Keratinocyte (primary cell): ENCODE data around the gene SELENOW. TPM values are rescaled to one million over a fixed set of nuclear protein-coding genes. Genes with fewer than 3 reads are reported as not detected.

Source experiments
- DNase-seq: peaks from one replicate; pipeline ENCODE4 v3.0.0-alpha.2; 2011; ENCODE audit warnings: low read depth, missing footprints, low spot score
- FAIRE-seq: peaks from 2 replicates; lab custom pipeline; 2011; peaks lifted over from hg19 to GRCh38; lab: Jason Lieb, UNC
- H2AFZ ChIP-seq: 2 replicates; pipeline ENCODE4 v1.6.0; 2012; ENCODE audit warnings: low read length, control low read depth, inconsistent platforms; ENCODE audit not compliant: control insufficient read depth
- H3K27ac ChIP-seq: 2 replicates; pipeline ENCODE4 v1.5.1; 2011; ENCODE audit warnings: low read length; ENCODE audit not compliant: control insufficient read depth, insufficient read depth
- H3K27me3 ChIP-seq: 3 replicates; pipeline ENCODE4 v1.6.0; 2011; ENCODE audit warnings: low read length; ENCODE audit not compliant: control insufficient read depth, insufficient read depth; ENCODE audit errors: extremely low read depth
- H3K36me3 ChIP-seq, 2 experiments: 2 replicates in 1 of 2; 3 replicates in 1 of 2; pipeline ENCODE4 v1.5.1; 2011; ENCODE audit warnings: low read length in 2 of 2, mild to moderate bottlenecking in 1 of 2; ENCODE audit not compliant: control insufficient read depth in 2 of 2, insufficient read depth in 2 of 2; ENCODE audit errors: extremely low read depth in 1 of 2
- H3K4me1 ChIP-seq: 3 replicates; pipeline ENCODE4 v1.5.1; 2011; ENCODE audit warnings: low read length; ENCODE audit not compliant: control insufficient read depth, insufficient read depth; ENCODE audit errors: extremely low read depth
- H3K4me2 ChIP-seq: 3 replicates; pipeline ENCODE4 v1.6.0; 2011; ENCODE audit warnings: low read depth, low read length; ENCODE audit not compliant: control insufficient read depth, insufficient read depth; ENCODE audit errors: extremely low read depth
- H3K4me3 ChIP-seq, 3 experiments: fragments of 200-600 bp in 1 of 3; sonication (generic) in 1 of 3; 2 replicates in 2 of 3; 3 replicates in 1 of 3; pipeline ENCODE4 v1.5.1; 2011 to 2016; ENCODE audit warnings: low read length in 3 of 3, mild to moderate bottlenecking in 3 of 3, control low read depth in 2 of 3, inconsistent platforms in 1 of 3, low read depth in 1 of 3, mixed read lengths in 1 of 3, mixed run types in 1 of 3, moderate library complexity in 1 of 3; ENCODE audit not compliant: control insufficient read depth in 2 of 3, insufficient read depth in 2 of 3; ENCODE audit errors: extremely low read depth in 1 of 3
- H3K79me2 ChIP-seq: 2 replicates; pipeline ENCODE4 v1.6.0; 2012; ENCODE audit warnings: low read length; ENCODE audit not compliant: control insufficient read depth, insufficient read depth
- H3K9ac ChIP-seq: 3 replicates; pipeline ENCODE4 v1.6.0; 2011; ENCODE audit warnings: low read length; ENCODE audit not compliant: control insufficient read depth, insufficient read depth; ENCODE audit errors: extremely low read depth
- H3K9me1 ChIP-seq: 3 replicates; pipeline ENCODE4 v1.6.0; 2011; ENCODE audit warnings: low read length; ENCODE audit not compliant: control insufficient read depth, insufficient read depth; ENCODE audit errors: extremely low read depth
- H3K9me3 ChIP-seq: 2 replicates; pipeline ENCODE4 v1.5.1; 2012; ENCODE audit warnings: low read depth, low read length; ENCODE audit not compliant: control insufficient read depth
- H4K20me1 ChIP-seq: 3 replicates; pipeline ENCODE4 v1.6.0; 2011; ENCODE audit warnings: low read length; ENCODE audit not compliant: control insufficient read depth, insufficient read depth; ENCODE audit errors: extremely low read depth
- CTCF ChIP-seq, 3 experiments: IDR thresholded peaks in 1 of 3; conservative IDR thresholded peaks in 1 of 3; optimal IDR thresholded peaks in 1 of 3; 2 replicates in 2 of 3; 3 replicates in 1 of 3; pipeline versions ENCODE3 to v1.5.1; 2011; ENCODE audit warnings: low read length in 3 of 3, mild to moderate bottlenecking in 3 of 3, moderate library complexity in 2 of 3, control low read depth in 1 of 3, inconsistent platforms in 1 of 3; ENCODE audit not compliant: insufficient read depth in 2 of 3; ENCODE audit errors: extremely low read depth in 1 of 3
- EZH2 ChIP-seq: IDR thresholded peaks from one replicate; pipeline ENCODE4 v1.6.1; 2012; ENCODE audit warnings: inconsistent platforms, mild to moderate bottlenecking, low read length, moderate library complexity
- dilution Hi-C: fragments of 300-500 bp; cut with MboI; formaldehyde crosslinking; loops from one replicate; pipeline ENCODE4 v1.7.0; 2020; ENCODE audit warnings: low sequenced_read_pairs; ENCODE audit not compliant: extremely low pct_ligation_motif_present
- polyA plus RNA-seq, 5 experiments: library from polyadenylated mRNA; depleted of rRNA in 3 of 5; stranded (reverse) in 3 of 5; stranded (forward) in 1 of 5; unstranded in 1 of 5; fragments of >200 nt; gene quantifications; 1 replicate in 1 of 5; 2 replicates in 3 of 5; 3 replicates in 1 of 5; pipeline versions ENCODE4 v1.2.1 to v1.2.3, GENCODE V29; 2011 to 2012; ENCODE audit warnings: missing spikeins in 2 of 5, low read depth in 1 of 5, low replicate concordance in 1 of 5

The SELENOW gene
- polyA plus RNA-seq, 1 donor (not counting 4 experiments of a cell fraction or from before 2014, with no cell fraction given): 509 TPM

GRCh38 chr19:47757617-47758442 lies 20.7 kb upstream of the SELENOW start:
- Histone ChIP-seq H3K4me3 (no peak overlapping the region), H3K79me2 (no peaks in the 10 kb centered on the region), H3K9me1 (no peaks in the 10 kb centered on the region), H3K27me3 (no peaks in the 10 kb centered on the region), H2AFZ (no peak overlapping the region), H3K9ac (no peak overlapping the region), H3K27ac (no peak overlapping the region), H3K4me1 (no peaks in the 10 kb centered on the region), H4K20me1 (no peaks in the 10 kb centered on the region), H3K36me3 (peaks cover 29 to 41% of the 10 kb centered on the region in 2 experiments), H3K9me3 (no peaks in the 10 kb centered on the region), H3K4me2 (no peak overlapping the region)
- dilution Hi-C loops: no loop called here
- TF ChIP-seq EZH2 (no peak), CTCF (optimal IDR thresholded peaks at IDR 0.05 in 1 of 3, IDR thresholded peaks at IDR 0.05 in 1 of 3, conservative IDR thresholded peaks at IDR 0.05 in 1 of 3; ENCODE audit: extremely low read depth in 1 of 3, insufficient read depth in 2 of 3, low read length in 3 of 3) (no peak)
- DNase-seq: no peak
- no peak for FAIRE-seq

DNA sequence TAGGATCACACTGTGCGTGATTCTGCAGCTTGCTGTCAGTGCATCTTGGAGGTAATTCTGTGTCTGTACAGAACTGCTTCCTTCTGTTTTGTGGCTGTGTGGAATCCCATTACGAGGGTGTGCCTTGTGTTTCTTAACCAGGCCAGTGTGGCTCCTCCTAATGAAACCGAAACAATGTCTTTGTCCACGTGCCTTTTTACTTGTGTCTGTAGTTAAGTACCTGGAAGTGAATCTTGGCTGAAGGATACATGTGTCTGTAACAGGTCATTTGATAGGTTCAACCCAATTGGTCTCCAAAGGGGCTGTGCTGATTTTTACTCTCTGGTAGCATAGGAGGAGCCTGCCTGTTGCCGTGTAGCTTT lies 20.1 kb upstream of the SELENOW start:
- TF ChIP-seq EZH2 (no peak), CTCF (optimal IDR thresholded peaks at IDR 0.05 in 1 of 3, IDR thresholded peaks at IDR 0.05 in 1 of 3, conservative IDR thresholded peaks at IDR 0.05 in 1 of 3; ENCODE audit: extremely low read depth in 1 of 3, insufficient read depth in 2 of 3, low read length in 3 of 3) (no peak)
- Histone ChIP-seq H3K27me3 (no peaks in the 10 kb centered on the region), H3K36me3 (peaks cover 28 to 37% of the 10 kb centered on the region in 2 experiments), H3K27ac (no peak overlapping the region), H3K4me3 (no peak overlapping the region), H3K9me3 (no peaks in the 10 kb centered on the region), H3K9ac (no peak overlapping the region), H3K79me2 (no peaks in the 10 kb centered on the region), H3K4me1 (no peaks in the 10 kb centered on the region), H3K9me1 (no peaks in the 10 kb centered on the region), H2AFZ (no peak overlapping the region), H3K4me2 (no peak overlapping the region), H4K20me1 (no peaks in the 10 kb centered on the region)
- FAIRE-seq: no peak
- dilution Hi-C loops: no loop called here
- no peak for DNase-seq
